Lung microvascular endothelial cell (primary cell): ENCODE measurements around the gene CUL2. TPM values are rescaled to one million over a fixed set of nuclear protein-coding genes. Genes with fewer than 3 reads are reported as not detected.
A peak's percentile ranks its signal among the peaks of the same experiment; 100 is the strongest.

Experiments
- DNase-seq, 2 donors: peaks; one replicate each; pipeline versions ENCODE4 v3.0.0 to v3.0.0-alpha.2; 2010; ENCODE audit warnings: low read depth in 2 of 2
- total RNA-seq: library from RNA; depleted of rRNA; stranded (reverse); fragments of >200 nt; gene quantifications from 2 replicates; pipeline ENCODE4 v1.2.1, GENCODE V29; 2014

CUL2 gene
- total RNA-seq: 20.0 TPM in 2 replicates

GRCh38 chr10:35090162-35090954, at the start of gene CUL2:
Gene CUL2, minus strand, starts transcription at chr10:35090341. Its CDS starts 19,024 bp downstream, at chr10:35071317.
- DNase-seq: peak; percentile 97 to 98

- DNase-seq: no peak
These were observed 46.2 kb upstream of the CUL2 start for GRCh38 chr10:35136263-35136815.

- no peak for DNase-seq
These were observed 45.7 kb upstream of the CUL2 start for GRCh38 chr10:35135861-35136260.

- no peak for DNase-seq
These were observed 43.4 kb upstream of the CUL2 start for GRCh38 chr10:35133586-35133985.

- DNase-seq: no peak
These were observed 42.6 kb upstream of the CUL2 start for GRCh38 chr10:35132727-35133126.

GRCh38 chr10:35130663-35131062, 40.5 kb upstream of the CUL2 start:
- no peak for DNase-seq

- DNase-seq: no peak
These were observed 39.1 kb upstream of the CUL2 start for GRCh38 chr10:35129185-35129674.

- DNase-seq: peak; percentile 70 to 71
These were observed 37.2 kb upstream of the CUL2 start for GRCh38 chr10:35127289-35127891.

GRCh38 chr10:35126530-35127288, 36.6 kb upstream of the CUL2 start, which contains the start of gene CREM:
Gene CREM, plus strand, starts transcription at chr10:35126846. Its CDS starts 10,990 bp downstream, at chr10:35137836.
- peak; percentile 97 to 98 for DNase-seq

GRCh38 chr10:35126062-35126529, 36.0 kb upstream of the CUL2 start:
- no peak for DNase-seq

- DNase-seq: no peak
These were observed 34.4 kb upstream of the CUL2 start for GRCh38 chr10:35124540-35124939.

- no peak for DNase-seq
These were observed 29.2 kb upstream of the CUL2 start for GRCh38 chr10:35119378-35119777.

- no peak for DNase-seq
These were observed 22.4 kb upstream of the CUL2 start for GRCh38 chr10:35112571-35112970.

GRCh38 chr10:35103882-35104281, 13.7 kb upstream of the CUL2 start:
- DNase-seq: no peak

- no peak for DNase-seq
These were observed 7.4 kb upstream of the CUL2 start for GRCh38 chr10:35097510-35097909.

GRCh38 chr10:35096312-35096711, 6.2 kb upstream of the CUL2 start:
- DNase-seq: no peak

- DNase-seq: no peak
These were observed 2.7 kb upstream of the CUL2 start for GRCh38 chr10:35092851-35093250.

GRCh38 chr10:35091994-35092790, 2.1 kb upstream of the CUL2 start:
- no peak for DNase-seq

- DNase-seq: peak; percentile 37 to 59
These were observed 455 bp downstream of the CUL2 start for GRCh38 chr10:35089611-35090161.

GRCh38 chr10:35083242-35083641, 6.9 kb downstream of the CUL2 start:
- DNase-seq: no peak
